Fibroblast of the aortic adventitia (primary cell): ENCODE measurements around the gene SUPT5H. TPM values are rescaled to one million over a fixed set of nuclear protein-coding genes. Genes with fewer than 3 reads are reported as not detected.

Experiments used
- DNase-seq: peaks from one replicate; pipeline ENCODE4 v3.0.0-alpha.2; 2010; ENCODE audit warnings: low read depth
- H3K4me3 ChIP-seq: 2 replicates; pipeline ENCODE4 v1.5.1; 2011; ENCODE audit warnings: low read depth, mild to moderate bottlenecking, control low read depth, low read length, moderate library complexity
- total RNA-seq: library from RNA; depleted of rRNA; stranded (reverse); fragments of >200 nt; gene quantifications from 2 replicates; pipeline ENCODE4 v1.2.3, GENCODE V29; 2012; ENCODE audit warnings: low replicate concordance
- TF ChIP-seq, protein P1 (sequence below): IDR thresholded peaks from 2 replicates; pipeline ENCODE4 v1.5.1; 2011; ENCODE audit warnings: mild to moderate bottlenecking, low read length, control low read depth, inconsistent platforms; ENCODE audit not compliant: insufficient read depth

SUPT5H gene
- total RNA-seq, 1 donor, result 88.2 TPM

DNA sequence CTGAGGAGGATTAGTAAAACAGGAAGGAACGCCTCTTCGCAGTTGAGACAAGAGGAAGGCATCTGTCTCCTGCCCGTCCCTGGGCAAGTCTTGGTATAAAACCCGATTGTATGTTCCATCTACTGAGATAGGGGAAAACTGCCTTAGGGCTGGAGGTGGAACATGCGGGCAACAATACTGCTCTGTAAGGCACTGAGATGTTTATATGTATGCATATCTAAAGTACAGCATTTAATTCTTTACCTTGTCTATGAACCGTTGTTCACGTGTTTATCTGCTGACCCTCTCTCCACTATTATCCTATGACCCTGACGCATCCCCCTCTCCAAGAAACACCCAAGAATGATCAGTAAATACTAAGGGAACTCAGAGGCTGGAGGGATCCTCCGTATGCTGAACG, 34.5 kb downstream of the SUPT5H start:
- TF ChIP-seq, protein P1, sequence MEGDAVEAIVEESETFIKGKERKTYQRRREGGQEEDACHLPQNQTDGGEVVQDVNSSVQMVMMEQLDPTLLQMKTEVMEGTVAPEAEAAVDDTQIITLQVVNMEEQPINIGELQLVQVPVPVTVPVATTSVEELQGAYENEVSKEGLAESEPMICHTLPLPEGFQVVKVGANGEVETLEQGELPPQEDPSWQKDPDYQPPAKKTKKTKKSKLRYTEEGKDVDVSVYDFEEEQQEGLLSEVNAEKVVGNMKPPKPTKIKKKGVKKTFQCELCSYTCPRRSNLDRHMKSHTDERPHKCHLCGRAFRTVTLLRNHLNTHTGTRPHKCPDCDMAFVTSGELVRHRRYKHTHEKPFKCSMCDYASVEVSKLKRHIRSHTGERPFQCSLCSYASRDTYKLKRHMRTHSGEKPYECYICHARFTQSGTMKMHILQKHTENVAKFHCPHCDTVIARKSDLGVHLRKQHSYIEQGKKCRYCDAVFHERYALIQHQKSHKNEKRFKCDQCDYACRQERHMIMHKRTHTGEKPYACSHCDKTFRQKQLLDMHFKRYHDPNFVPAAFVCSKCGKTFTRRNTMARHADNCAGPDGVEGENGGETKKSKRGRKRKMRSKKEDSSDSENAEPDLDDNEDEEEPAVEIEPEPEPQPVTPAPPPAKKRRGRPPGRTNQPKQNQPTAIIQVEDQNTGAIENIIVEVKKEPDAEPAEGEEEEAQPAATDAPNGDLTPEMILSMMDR, result no peak
- no peak for DNase-seq
- no peak overlapping the region for H3K4me3 ChIP-seq

DNA sequence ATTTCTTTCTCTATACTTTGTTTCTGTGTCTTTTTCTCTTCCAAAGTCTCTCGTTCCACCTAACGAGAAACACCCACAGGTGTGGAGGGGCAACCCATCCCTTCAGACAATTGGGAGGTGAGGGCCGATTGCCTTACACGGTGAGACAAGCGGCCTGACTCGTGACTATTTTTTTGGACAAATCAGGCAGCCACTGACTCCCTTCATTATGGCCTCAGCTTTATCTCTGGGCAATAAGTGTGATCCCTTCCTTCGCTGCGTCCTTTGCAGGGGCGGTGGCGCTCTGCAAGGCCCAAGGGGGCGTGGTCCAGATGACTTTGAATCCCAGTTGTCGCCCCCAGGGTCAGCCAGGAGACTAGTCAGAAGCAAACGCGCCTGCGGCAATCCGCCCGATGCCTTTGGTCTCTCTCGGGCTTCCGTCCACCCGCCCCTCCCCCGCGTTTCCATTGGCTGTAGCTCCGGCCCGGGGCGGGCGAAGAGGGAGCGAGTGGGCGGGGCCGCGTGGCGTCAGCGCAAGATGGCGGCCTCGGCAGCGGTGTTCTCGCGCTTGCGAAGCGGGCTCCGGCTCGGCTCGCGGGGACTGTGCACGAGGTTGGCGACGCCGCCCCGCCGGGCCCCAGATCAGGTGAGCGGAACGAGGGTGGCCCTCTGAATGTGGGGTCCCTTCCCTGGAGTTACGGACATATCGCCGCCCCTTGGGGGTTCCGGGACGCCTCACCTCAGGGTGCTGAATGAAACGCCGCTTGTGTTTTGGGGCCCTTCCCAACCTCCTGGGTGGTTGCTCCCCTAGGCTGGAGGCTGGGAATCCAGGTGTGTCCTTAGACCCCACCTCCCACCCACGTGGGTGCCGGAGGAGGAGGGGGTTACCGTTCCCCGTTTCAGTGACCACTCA, 35.2 kb downstream of the SUPT5H start, which contains the start of gene TIMM50:
Gene TIMM50, plus strand, starts transcription at position 502 of the 892 bp plus-strand sequence. Its CDS starts 16 bp downstream, at position 518.
- TF ChIP-seq, protein P1, result no peak
- peak; percentile 87 for DNase-seq
- H3K4me3 ChIP-seq, result peak within 1 kb of the TSS; percentile 99

DNA sequence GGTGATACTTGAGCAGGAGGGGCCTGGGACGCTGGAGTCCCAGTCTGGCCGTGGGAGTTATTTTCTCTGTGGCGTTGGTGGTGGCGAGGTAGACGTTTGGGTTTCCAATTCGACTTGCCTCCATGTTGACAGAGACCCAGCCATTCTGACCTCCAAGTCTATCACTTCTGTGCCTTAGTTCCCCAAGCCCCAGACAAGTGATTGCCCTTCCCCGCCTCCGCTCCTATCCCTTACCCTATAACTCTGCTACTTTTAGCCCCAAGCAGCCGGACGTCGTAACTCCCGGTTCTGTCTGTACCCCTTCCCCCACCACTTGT, 35.8 kb downstream of the SUPT5H start:
- no peak for DNase-seq
- TF ChIP-seq, protein P1, result no peak
- peak overlapping the region; percentile 99 for H3K4me3 ChIP-seq

DNA sequence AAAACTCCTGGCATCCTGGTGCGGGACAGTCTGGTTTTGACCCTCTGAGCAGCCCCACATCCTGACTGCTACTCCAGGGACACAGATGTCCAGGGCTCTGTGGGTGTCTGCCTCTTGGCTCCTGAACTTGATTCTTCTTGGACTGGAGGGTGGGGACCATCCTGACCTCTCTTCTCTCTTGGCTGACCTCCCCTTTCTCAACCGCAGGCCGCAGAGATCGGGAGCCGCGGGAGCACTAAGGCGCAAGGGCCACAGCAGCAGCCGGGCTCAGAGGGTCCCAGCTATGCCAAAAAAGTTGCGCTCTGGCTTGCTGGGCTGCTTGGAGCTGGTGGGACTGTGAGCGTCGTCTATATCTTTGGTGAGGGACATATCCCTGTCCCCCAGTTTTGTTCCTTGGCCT, 36.3 kb downstream of the SUPT5H start:
- TF ChIP-seq, protein P1, result no peak
- no peak for DNase-seq
- peak overlapping the region; percentile 99 for H3K4me3 ChIP-seq

DNA sequence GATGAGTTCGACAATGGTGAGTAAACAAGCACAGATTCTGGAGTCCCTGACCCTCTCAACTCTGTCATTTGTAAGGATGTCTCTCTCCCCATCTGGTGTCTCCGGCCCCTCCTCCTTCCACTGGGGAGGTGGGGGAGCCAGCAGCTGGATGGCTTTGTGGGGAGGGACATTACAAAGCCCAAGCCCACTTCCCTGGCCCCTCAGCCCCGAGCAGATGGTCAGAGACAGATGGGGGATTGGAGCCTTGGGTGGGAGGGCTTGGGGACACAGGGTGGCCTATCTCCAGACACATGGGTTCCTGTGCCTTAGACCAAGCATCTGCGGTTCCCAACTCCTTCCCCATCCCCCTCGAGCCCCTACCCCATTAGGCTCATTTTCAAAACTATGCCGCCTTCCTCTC, 37.8 kb downstream of the SUPT5H start:
- H3K4me3 ChIP-seq, result no peak overlapping the region
- no peak for DNase-seq
- TF ChIP-seq, protein P1, result no peak

DNA sequence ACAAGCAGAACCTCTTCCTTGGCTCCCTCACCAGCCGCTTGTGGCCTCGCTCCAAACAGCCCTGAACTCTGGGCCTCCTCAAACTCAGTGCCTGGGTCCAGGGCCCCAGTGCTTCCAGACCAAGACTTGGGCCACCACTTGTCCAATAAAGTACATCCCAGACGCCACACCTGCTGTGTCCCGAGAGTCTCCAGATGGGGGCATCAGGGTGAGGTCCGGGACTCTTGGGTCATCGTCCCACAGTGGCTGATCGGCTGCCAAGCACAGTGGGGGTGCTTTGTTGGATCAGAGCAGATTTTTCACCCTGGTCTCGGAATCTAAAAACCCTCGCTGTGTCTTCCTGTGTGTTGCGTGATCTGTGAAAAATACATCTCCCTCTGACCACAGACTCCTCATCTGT, 44.4 kb downstream of the SUPT5H start:
- TF ChIP-seq, protein P1, result no peak
- H3K4me3 ChIP-seq, result no peak overlapping the region
- no peak for DNase-seq

DNA sequence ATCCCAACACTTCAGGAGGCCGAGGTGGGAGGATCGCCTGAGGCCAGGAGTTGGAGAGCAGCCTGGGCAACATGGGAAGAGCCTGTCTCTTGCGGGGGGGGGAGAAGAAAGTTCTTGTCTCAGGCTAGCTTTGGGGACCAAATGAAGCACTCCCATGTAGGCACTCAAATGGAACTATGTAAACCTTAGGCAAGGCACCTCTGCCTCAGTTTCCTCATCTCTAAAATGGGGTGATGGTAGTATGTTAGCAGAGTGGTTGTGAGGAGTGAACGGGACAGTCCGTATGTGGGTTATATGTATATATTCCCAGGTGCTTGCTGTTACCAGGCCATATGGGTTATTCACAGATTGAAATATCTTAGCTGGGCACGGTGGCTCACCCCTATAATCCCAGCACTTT, 46.8 kb downstream of the SUPT5H start:
- H3K4me3 ChIP-seq, result no peak overlapping the region
- no peak for DNase-seq
- TF ChIP-seq, protein P1, result no peak
